Activated naive CD8-positive, alpha-beta T cell (primary cell): ENCODE measurements around the gene SMG6.
"Not testable (repeated sequence)": the region's sequence is repeated elsewhere in the genome, so short reads cannot be mapped to it uniquely, and the experiment has no call there.

Source experiments
- H3K27ac Mint-ChIP-seq: one replicate; pipeline ENCODE4 v1.8.0; 2021; ENCODE audit warnings: mixed read lengths
- H3K27me3 Mint-ChIP-seq: one replicate; pipeline ENCODE4 v1.8.0; 2021; ENCODE audit warnings: mixed read lengths
- H3K36me3 Mint-ChIP-seq: one replicate; pipeline ENCODE4 v1.8.0; 2021; ENCODE audit warnings: mixed read lengths
- H3K4me1 Mint-ChIP-seq: one replicate; pipeline ENCODE4 v1.8.0; 2021; ENCODE audit warnings: low read depth, mixed read lengths
- H3K4me3 Mint-ChIP-seq: one replicate; pipeline ENCODE4 v1.8.0; 2021; ENCODE audit warnings: mild to moderate bottlenecking, mixed read lengths
- H3K9me3 Mint-ChIP-seq: one replicate; pipeline ENCODE4 v1.8.0; 2021; ENCODE audit warnings: low read depth, mixed read lengths

SMG6 gene

DNA sequence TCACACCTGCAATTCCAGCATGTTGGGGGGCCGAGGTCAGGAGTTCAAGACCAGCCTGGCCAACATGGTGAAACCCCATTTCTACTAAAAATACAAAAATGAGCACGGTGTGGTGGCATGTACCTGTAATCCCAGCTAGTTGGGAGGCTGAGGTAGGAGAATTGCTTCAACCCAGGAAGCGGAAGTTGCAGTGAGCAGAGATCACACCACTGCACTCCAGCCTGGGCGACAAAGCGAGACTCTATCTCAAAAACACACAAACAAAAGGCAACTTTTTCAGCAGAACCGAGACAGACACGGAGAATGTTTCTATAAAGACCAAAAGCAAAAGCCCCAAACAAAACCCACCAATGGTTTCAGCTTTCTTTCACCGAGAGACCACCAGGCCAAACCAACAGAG lies 44.8 kb downstream of the SMG6 start:
- peaks cover 20% of the 10 kb centered on the region for H3K36me3 Mint-ChIP-seq
- peak overlapping the region; percentile 79 for H3K4me3 Mint-ChIP-seq
- H3K4me1 Mint-ChIP-seq, result peaks cover 71% of the 10 kb centered on the region
- not testable (repeated sequence) for H3K9me3 Mint-ChIP-seq, H3K27me3 Mint-ChIP-seq
- H3K27ac Mint-ChIP-seq, result peak overlapping the region; percentile 99

GRCh38 chr17:2253768-2254406 lies 49.7 kb downstream of the SMG6 start:
- Mint-ChIP-seq H3K9me3 (peaks cover 3% of the 10 kb centered on the region), H3K27ac (peak overlapping the region; percentile 95), H3K4me3 (peak overlapping the region; percentile 70), H3K36me3 (peaks cover 26% of the 10 kb centered on the region), H3K27me3 (no peaks in the 10 kb centered on the region), H3K4me1 (peaks cover 67% of the 10 kb centered on the region)

DNA sequence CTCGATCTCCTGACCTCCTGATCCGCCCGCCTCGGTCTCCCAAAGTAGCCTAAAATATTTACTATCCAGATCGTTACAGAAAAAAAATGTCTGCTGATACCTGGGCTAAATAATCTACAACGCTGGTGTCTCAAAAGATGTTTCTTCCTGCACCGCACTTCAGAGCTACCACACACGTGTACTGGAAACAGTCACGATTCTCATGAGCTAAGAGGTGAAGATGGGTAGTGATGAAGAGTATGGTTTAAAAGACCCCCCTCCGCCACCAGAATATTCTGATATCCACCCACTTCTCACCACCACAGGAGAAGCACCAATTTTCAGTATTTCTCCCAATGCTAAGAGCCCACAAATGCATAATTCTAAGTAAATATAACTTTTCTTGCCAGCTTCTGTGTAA lies 50.2 kb downstream of the SMG6 start:
- H3K4me3 Mint-ChIP-seq, result peak overlapping the region; percentile 70
- H3K27me3 Mint-ChIP-seq, result no peaks in the 10 kb centered on the region
- H3K27ac Mint-ChIP-seq, result peak overlapping the region; percentile 95
- peaks cover 3% of the 10 kb centered on the region for H3K9me3 Mint-ChIP-seq
- H3K4me1 Mint-ChIP-seq, result peaks cover 65% of the 10 kb centered on the region
- peaks cover 29% of the 10 kb centered on the region for H3K36me3 Mint-ChIP-seq

DNA sequence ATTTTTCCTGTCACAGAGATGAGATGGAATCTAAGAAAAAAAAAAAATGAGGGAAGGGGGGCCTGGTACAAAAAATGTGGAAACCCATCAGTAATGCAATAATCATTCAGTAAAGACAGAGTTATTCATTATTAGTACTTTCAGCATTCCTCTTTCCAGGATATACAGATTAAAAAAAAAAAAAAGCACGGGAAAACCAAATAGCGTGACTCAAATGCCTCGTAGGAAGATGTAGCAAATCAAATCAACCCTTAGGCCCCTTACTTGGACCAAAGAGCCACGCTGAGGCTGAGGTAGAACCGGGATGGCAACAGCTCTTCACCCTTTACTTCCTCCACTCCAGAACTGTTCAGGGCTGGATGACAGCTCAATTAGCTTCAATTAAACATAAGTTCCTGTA lies 52.5 kb downstream of the SMG6 start:
- Mint-ChIP-seq H3K27ac (peak overlapping the region; percentile 91), H3K9me3 (peaks cover 3% of the 10 kb centered on the region), H3K36me3 (peaks cover 31% of the 10 kb centered on the region), H3K4me3 (peak overlapping the region; percentile 35), H3K4me1 (peaks cover 64% of the 10 kb centered on the region), H3K27me3 (no peaks in the 10 kb centered on the region)

DNA sequence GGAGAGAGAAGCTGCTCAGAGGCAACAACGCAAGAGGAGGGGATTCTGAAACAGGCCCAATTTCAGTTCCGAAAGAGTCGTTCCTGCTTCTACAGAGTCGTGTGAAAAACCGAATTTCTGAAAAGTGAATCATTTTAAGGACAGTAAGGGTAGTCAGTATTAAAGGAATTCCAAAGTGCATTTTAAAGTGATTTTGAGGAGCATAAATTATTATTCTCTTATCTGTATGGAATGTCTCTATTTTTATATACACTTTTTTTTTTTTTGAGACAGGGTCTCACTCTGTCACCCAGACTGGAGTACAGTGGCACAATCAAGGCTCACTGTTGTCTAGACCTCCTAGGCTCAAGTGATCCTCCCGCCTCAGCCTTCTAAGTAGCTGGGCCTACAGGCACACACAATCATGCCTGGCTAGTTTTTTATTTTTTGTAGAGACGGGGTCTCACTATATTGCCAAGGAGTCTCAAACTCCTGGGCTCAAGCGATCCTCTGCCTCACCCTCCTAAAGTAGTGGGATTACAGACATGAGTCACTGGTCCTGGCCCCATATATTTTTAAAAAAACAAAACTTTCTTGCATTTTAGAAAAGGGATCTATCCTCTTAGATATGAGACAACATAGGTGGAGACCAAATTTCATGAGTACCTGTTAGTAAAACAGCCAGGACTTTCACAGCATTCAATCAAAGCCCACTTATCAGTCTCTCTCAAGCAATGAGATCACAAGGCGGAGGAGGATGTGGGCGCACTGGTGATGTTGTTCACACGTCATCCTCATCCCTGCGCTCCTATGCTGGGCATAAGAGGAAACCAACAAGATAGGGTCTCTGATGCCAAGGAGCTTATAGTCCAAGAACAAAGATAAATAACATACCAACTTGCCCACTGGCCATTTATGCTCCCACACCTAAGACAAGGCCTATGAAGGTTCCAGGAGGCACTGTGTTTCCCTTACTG lies 53.2 kb downstream of the SMG6 start:
- H3K4me1 Mint-ChIP-seq, result peaks cover 64% of the 10 kb centered on the region
- peak overlapping the region; percentile 91 for H3K27ac Mint-ChIP-seq
- H3K36me3 Mint-ChIP-seq, result peaks cover 31% of the 10 kb centered on the region
- peak overlapping the region; percentile 35 for H3K4me3 Mint-ChIP-seq
- peaks cover 3% of the 10 kb centered on the region for H3K9me3 Mint-ChIP-seq
- H3K27me3 Mint-ChIP-seq, result no peaks in the 10 kb centered on the region

DNA sequence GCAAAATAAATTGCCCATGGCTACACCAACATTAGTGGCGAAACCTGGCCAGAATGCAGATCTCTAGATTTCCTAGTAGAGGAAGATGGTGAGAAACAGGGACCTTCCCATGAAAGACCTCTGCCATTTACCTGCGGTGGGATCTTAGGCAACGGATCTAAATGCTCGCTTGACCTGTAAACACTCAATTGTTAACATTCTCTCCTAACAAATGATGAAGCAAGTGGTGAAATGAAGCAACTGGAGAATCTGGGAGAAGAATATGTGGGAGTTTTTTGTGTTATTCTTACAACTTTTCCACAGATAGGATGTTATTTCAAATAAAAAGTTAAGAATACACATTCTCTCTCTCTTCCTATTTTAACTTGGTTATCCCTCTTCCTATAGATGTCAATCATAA lies 56.6 kb downstream of the SMG6 start:
- Mint-ChIP-seq H3K27me3 (no peaks in the 10 kb centered on the region), H3K27ac (peak overlapping the region; percentile 67), H3K4me1 (peaks cover 48% of the 10 kb centered on the region), H3K4me3 (no peak overlapping the region), H3K36me3 (peaks cover 28% of the 10 kb centered on the region), H3K9me3 (no peaks in the 10 kb centered on the region)

- Mint-ChIP-seq H3K9me3 (no peaks in the 10 kb centered on the region), H3K4me3 (no peak overlapping the region), H3K27me3 (no peaks in the 10 kb centered on the region), H3K36me3 (peaks cover 26% of the 10 kb centered on the region), H3K4me1 (peaks cover 43% of the 10 kb centered on the region), H3K27ac (peak overlapping the region; percentile 79)
These were observed 58.8 kb downstream of the SMG6 start for GRCh38 chr17:2244545-2245525.

DNA sequence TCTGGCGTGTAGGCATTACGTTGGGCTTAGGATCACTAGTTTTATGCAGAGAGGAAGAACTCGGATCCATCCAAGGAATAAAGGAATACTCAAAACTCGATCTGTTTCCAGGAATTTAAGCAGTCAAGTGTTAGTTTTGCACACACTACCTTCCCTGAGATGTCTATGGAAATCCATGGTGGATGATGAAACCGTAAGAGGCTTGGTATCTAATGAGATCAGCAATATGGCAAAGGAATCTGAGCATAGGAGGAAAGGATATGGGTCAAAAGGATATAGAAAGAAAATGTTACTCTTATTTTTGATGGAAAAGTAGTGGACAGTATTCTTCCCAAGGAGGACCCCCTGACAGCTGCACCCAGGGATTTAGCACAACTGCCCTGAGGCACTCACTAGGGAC lies 59.6 kb downstream of the SMG6 start:
- Mint-ChIP-seq H3K4me1 (peaks cover 36% of the 10 kb centered on the region), H3K27me3 (no peaks in the 10 kb centered on the region), H3K4me3 (no peak overlapping the region), H3K36me3 (peaks cover 22% of the 10 kb centered on the region), H3K9me3 (no peaks in the 10 kb centered on the region), H3K27ac (peak overlapping the region; percentile 61)

GRCh38 chr17:2241823-2242222 lies 61.8 kb downstream of the SMG6 start:
- no peaks in the 10 kb centered on the region for H3K27me3 Mint-ChIP-seq
- H3K9me3 Mint-ChIP-seq, result no peaks in the 10 kb centered on the region
- peaks cover 19% of the 10 kb centered on the region for H3K36me3 Mint-ChIP-seq
- H3K27ac Mint-ChIP-seq, result no peak overlapping the region
- H3K4me3 Mint-ChIP-seq, result no peak overlapping the region
- peaks cover 30% of the 10 kb centered on the region for H3K4me1 Mint-ChIP-seq

GRCh38 chr17:2240541-2240940 lies 63.0 kb downstream of the SMG6 start:
- Mint-ChIP-seq H3K27ac (peak overlapping the region; percentile 88), H3K4me3 (no peak overlapping the region), H3K9me3 (no peaks in the 10 kb centered on the region), H3K36me3 (peaks cover 19% of the 10 kb centered on the region), H3K4me1 (peaks cover 27% of the 10 kb centered on the region), H3K27me3 (no peaks in the 10 kb centered on the region)

GRCh38 chr17:2239882-2240430 lies 63.6 kb downstream of the SMG6 start:
- Mint-ChIP-seq H3K36me3 (peaks cover 19% of the 10 kb centered on the region), H3K9me3 (no peaks in the 10 kb centered on the region), H3K27me3 (no peaks in the 10 kb centered on the region), H3K27ac (peak overlapping the region; percentile 88), H3K4me1 (peaks cover 25% of the 10 kb centered on the region), H3K4me3 (peak overlapping the region; percentile 36)

GRCh38 chr17:2239170-2239551 lies 64.4 kb downstream of the SMG6 start:
- H3K27me3 Mint-ChIP-seq, result no peaks in the 10 kb centered on the region
- peaks cover 18% of the 10 kb centered on the region for H3K36me3 Mint-ChIP-seq
- H3K9me3 Mint-ChIP-seq, result no peaks in the 10 kb centered on the region
- H3K27ac Mint-ChIP-seq, result no peak overlapping the region
- H3K4me3 Mint-ChIP-seq, result no peak overlapping the region
- H3K4me1 Mint-ChIP-seq, result peaks cover 20% of the 10 kb centered on the region

GRCh38 chr17:2238432-2239169 lies 65.0 kb downstream of the SMG6 start:
- Mint-ChIP-seq H3K4me3 (no peak overlapping the region), H3K4me1 (peaks cover 17% of the 10 kb centered on the region), H3K36me3 (peaks cover 15% of the 10 kb centered on the region), H3K9me3 (no peaks in the 10 kb centered on the region), H3K27ac (no peak overlapping the region), H3K27me3 (no peaks in the 10 kb centered on the region)

DNA sequence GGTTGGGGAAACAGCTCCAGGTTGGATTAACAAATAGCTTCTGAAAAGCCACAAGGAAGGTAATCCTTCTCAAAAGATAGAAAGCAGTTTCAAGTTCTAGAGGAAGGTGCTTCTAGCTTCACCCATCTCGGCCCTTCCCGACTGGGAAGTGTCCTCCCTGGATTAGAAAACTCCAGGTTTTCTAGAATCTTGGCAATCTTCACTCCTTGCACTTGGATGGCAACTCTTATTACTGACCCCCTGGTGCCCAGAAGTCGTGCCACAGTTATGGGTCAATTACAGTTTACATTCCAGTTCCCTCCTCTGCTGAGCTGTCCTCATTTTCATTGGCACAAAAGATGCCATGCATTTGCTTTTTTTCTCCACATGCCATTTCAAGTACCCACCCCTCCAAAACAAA lies 65.6 kb downstream of the SMG6 start:
- Mint-ChIP-seq H3K36me3 (peaks cover 15% of the 10 kb centered on the region), H3K27ac (no peak overlapping the region), H3K4me1 (peaks cover 17% of the 10 kb centered on the region), H3K4me3 (no peak overlapping the region), H3K27me3 (no peaks in the 10 kb centered on the region), H3K9me3 (no peaks in the 10 kb centered on the region)
